ENCODE results near the gene SLC41A2. TPM values are rescaled to one million over a fixed set of nuclear protein-coding genes. Genes with fewer than 3 reads are reported as not detected.

Gene SLC41A2
- total RNA-seq, 1 experiment from 2014 or later: 4.3 TPM

- no peak overlapping the region for H3K27ac ChIP-seq (ENCODE audit: insufficient read length, low read depth, low read length)
- no peak overlapping the region for H3K4ac ChIP-seq (ENCODE audit: low read depth, low read length)
- WGBS (ENCODE audit: extremely low coverage, insufficient read length, low lambda C conversion rate): no CpG with 5 or more reads among the region's 4 CpGs
- H3K9me3 ChIP-seq (ENCODE audit: control insufficient read depth, low read depth, low read length): no peaks in the 10 kb centered on the region
- no peak overlapping the region for H2AK5ac ChIP-seq (ENCODE audit: insufficient read length, low read length)
- Mint-ChIP-seq H3K9me3 (no peaks in the 10 kb centered on the region), H3K4me3 (no peak overlapping the region), H3K27ac (no peak overlapping the region), H3K36me3 (ENCODE audit: insufficient read depth in 1 of 3, low read depth in 3 of 3) (no peaks in the 10 kb centered on the region), H3K4me1 (peaks cover 8 to 12% of the 10 kb centered on the region in 2 experiments), H3K27me3 (ENCODE audit: low read depth) (no peaks in the 10 kb centered on the region)
- no peak overlapping the region for H4K5ac ChIP-seq (ENCODE audit: insufficient read length, low read depth, low read length)
- H2BK20ac ChIP-seq (ENCODE audit: low read depth, low read length, poor library complexity, severe bottlenecking): no peak overlapping the region
- no peak overlapping the region for H2BK5ac ChIP-seq (ENCODE audit: insufficient read length, low read length)
- no peak overlapping the region for H3K4me2 ChIP-seq (ENCODE audit: insufficient read depth, insufficient read length, low read length)
- DNase-seq: no peak
- TF ChIP-seq CTCF (conservative IDR thresholded peaks at IDR 0.05): no peak
- no peak overlapping the region for H3K23ac ChIP-seq (ENCODE audit: insufficient read length, low read depth, low read length)
- H3K9ac ChIP-seq (ENCODE audit: extremely low read depth, insufficient read length, low read length): no peak overlapping the region
- no peaks in the 10 kb centered on the region for H3K23me2 ChIP-seq (ENCODE audit: insufficient read length, low read depth, low read length, poor library complexity, severe bottlenecking)
- no peak overlapping the region for H3K56ac ChIP-seq (ENCODE audit: insufficient read length, low read depth, low read length)
- no peaks in the 10 kb centered on the region for H3K4me1 ChIP-seq (ENCODE audit: insufficient read depth, low read length)
- H3K18ac ChIP-seq (ENCODE audit: insufficient read length, low read depth, low read length): no peak overlapping the region
- H2BK120ac ChIP-seq (ENCODE audit: low read depth, low read length, poor library complexity, severe bottlenecking): no peak overlapping the region
- no peak overlapping the region for H2BK15ac ChIP-seq (ENCODE audit: low read depth, low read length)
- no peak overlapping the region for H3K14ac ChIP-seq (ENCODE audit: insufficient read depth, low read length)
- H3K79me1 ChIP-seq (ENCODE audit: insufficient read depth, low read depth, low read length, poor library complexity, severe bottlenecking): no peaks in the 10 kb centered on the region
- no peaks in the 10 kb centered on the region for H4K20me1 ChIP-seq (ENCODE audit: control insufficient read depth, insufficient read depth, insufficient read length)
- H4K91ac ChIP-seq (ENCODE audit: insufficient read length, low read depth, low read length): no peak overlapping the region
- no peaks in the 10 kb centered on the region for H3K27me3 ChIP-seq (ENCODE audit: insufficient read depth, low read length)
- H2AFZ ChIP-seq (ENCODE audit: low read length): no peak overlapping the region
- H2BK12ac ChIP-seq (ENCODE audit: insufficient read length, low read depth, low read length): no peak overlapping the region
- no peak overlapping the region for H3T11ph ChIP-seq (ENCODE audit: low read length)
- H4K8ac ChIP-seq (replicated peaks; ENCODE audit: insufficient read length, low read depth, low read length): no peak overlapping the region
- H3K79me2 ChIP-seq (ENCODE audit: insufficient read depth, low read length): no peaks in the 10 kb centered on the region
Observed at GRCh38 chr12:104911942-104912341, 46.1 kb downstream of the SLC41A2 start.
